ENCODE results near the gene PRKCZ.

PRKCZ gene

GRCh38 chr1:2067981-2068380 lies 17.8 kb downstream of the PRKCZ start:
- DNase-seq = no peak

DNA sequence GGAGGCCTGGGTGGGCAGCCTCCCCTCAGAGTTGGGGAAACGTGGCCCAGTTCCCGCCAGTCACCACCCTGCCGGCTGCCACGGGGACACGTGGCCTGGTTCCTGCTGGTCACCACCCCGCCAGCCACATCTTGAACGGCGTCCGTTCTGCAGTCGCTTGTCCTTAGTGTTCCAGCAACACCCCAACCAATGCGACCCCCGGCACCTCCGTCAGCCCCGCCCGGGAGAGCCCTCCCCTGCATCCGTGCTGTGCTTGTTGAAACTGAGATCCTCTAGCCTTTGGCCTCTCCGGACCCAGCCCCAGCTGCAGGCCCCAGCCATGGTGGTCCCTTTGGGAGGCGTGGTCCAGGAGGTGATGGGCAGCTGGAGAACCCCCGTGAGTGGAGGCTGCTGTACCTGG lies 18.7 kb downstream of the PRKCZ start:
- DNase-seq = no peak

DNA sequence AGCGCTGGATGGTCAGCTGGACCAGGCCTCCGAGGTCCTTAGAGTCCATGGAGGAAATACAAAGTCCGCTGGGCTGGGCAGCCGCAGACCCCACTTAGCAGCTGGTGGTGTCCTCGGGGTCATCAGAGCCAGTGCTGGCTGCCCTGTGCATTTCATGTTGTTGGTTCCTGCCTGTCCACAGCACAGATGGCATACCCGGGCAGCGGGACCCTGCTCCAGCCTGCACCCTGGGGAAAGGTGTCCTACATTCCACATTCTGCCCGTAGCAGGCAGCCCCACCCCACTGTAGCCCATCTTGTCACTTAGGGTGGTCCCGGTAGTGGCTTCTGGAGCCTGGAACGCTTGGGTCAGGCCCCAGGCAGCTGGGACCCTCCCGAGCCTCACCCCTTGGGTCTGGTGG lies 19.8 kb downstream of the PRKCZ start:
- DNase-seq = no peak

- DNase-seq = no peak
Measured at GRCh38 chr1:2070800-2071530, 20.8 kb downstream of the PRKCZ start.

DNA sequence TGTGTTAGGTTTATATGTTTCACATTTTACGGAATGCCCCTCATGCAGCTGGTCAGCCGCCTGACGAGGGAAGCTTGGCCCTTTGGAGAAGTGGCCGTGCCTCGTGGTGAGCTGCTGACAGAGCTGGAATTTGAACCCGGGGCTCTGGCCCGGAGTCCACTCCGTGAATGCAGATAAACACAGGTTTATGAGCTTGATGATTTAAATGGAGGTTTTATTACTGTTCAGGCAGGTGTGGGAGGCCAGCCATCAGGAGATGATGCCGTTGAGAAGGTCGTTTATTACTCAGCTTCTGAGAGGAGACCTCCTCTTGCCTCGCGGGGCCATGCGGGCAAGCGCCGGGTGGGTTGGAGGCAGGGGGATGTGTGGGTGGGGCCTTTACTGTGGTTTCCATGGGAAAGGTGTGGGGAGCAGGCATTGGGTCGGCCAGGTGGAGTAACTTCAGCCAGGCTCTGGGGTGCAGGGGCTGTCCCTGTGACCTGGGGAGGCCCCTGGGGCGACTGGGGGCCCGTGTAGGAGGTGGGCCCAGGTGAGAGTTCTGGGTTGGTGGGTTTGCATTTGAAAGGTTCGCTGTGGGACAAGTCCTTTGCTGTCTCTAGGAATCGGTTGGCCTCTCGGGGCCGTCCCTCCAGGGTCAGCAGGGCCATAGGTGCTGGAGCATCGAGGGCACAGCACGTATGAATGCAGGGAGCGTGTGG lies 22.0 kb downstream of the PRKCZ start:
- no peak for DNase-seq

GRCh38 chr1:2072891-2073290 lies 22.7 kb downstream of the PRKCZ start:
- DNase-seq = no peak

- no peak for DNase-seq
Measured at GRCh38 chr1:2073382-2074230, 23.4 kb downstream of the PRKCZ start.

DNA sequence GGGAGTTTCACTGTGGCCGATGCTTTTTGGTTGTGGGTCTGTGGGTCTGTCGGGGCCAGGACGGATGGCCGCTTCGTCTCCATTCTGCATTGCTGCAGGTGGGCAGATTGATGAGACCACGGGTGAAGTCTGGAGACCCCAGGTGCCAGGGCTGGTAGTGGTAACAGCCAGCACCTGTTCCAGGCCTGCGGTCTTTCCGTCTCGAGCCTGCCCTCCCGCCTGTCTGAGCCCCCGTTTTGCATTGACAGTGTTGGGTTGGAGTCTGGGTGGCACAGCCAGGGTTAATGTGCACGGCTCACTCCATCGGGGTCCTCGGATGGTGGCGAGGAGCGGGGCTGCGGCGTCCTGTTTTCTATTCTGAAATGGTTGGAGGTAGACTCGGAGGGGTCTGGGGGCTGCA lies 24.2 kb downstream of the PRKCZ start:
- DNase-seq = no peak

GRCh38 chr1:2074944-2075740 lies 24.9 kb downstream of the PRKCZ start:
- DNase-seq = no peak

GRCh38 chr1:2076826-2077225 lies 26.6 kb downstream of the PRKCZ start:
- DNase-seq = no peak

DNA sequence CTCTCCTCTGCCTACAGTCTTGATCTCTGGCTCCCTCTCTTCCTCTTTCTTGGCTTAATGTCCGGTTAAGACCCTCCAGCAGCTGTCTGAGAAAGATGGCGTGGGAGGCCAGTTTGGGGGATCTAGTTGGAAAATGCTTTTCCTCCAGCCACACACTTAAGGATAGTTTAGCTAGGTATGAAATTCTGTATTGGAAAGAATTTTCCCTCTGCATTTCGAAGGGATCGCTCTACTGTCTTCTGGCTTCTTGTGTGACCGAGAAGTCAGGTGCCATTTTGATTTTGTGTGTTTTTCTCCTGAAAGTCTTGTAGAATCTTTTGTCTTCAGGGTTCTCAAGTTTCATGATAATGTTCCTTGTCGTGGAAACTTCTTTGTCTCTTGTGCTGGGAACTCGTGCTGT lies 28.0 kb downstream of the PRKCZ start:
- no peak for DNase-seq

DNA sequence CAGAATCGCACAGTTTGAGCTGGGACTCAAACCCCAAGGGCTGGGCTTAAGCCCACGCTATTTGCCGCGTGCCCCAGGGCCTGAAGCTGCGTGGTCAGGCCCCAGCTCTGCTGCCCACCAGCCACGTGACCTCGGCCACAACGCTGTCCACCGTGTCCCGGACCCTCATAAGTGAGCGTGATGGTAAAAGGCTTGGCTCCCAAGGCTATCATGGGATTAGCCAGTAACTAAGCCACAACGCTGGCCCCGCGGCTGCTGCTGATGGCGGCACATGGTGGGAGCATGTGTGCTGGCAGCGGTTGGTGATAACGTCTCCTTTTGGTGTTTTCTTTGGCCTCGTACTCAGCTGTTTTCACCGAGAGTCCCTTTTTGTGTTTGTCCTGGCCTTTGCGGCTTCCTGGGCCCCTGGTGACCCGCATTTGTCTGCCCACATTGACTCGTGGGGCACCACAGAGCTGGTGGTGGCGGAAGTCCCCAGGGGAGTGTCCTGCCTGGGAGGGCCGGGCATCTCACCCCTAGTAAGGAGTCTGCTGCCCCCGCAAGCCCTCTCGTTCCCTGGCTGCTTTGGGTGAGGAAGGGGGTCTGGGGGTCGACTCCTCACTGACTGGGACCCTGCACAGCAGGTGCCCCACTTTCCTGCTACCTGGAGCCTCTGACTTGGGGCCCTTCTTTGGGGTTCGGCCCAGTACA lies 29.3 kb downstream of the PRKCZ start:
- DNase-seq = no peak

- DNase-seq = no peak
Measured at GRCh38 chr1:2080140-2080539, 29.9 kb downstream of the PRKCZ start.

- DNase-seq = no peak
Measured at GRCh38 chr1:2080884-2081283, 30.7 kb downstream of the PRKCZ start.

- no peak for DNase-seq
Measured at GRCh38 chr1:2081326-2081885, 31.2 kb downstream of the PRKCZ start.

GRCh38 chr1:2082064-2082463 lies 31.9 kb downstream of the PRKCZ start:
- DNase-seq = no peak

- no peak for DNase-seq
Measured at GRCh38 chr1:2083666-2084065, 33.5 kb downstream of the PRKCZ start.

- no peak for DNase-seq
Measured at GRCh38 chr1:2084306-2084705, 34.1 kb downstream of the PRKCZ start.

DNA sequence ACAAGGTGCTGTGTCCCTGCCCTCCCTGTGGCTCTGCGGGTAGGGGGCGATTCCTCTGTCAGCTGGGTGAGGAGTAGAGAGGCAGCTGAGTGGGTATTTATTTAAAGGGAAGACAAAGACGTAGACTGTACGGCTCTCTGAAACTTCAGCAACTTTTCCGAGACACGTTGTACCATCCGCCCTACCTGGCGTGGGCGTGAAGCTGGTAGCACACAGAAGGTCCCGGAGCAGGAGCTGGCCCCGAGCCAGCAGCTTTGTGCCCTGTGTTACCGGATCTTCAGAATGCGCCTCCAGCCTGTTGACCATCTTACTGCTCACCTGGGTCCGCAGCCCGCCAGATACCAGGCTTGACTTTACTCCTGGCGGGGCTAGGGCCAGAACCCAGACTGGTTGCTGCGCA lies 34.9 kb downstream of the PRKCZ start:
- no peak for DNase-seq

GRCh38 chr1:2086446-2087078 lies 36.4 kb downstream of the PRKCZ start:
- no peak for DNase-seq

DNA sequence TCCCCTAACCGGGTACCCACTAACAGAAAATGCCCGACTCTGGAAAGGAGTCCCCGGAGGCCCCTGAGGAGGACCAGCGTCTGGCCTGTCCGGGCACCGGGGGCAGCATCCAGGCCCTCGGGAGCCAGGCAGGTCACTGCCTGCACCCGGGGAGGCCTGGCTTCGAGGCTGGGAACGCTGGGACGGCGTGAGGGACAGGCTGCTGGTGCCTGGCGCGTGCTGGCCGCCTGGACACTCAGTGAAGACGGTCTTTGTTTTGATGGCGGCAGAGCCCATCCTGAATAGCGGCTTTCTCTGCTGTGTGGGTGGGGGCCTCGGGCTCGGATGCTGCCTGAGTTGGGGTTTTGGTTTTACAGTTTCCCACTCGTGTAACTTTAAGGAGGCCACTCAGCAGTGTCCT lies 37.6 kb downstream of the PRKCZ start:
- DNase-seq = no peak

All from activated CD4-positive, alpha-beta T cell treated with anti-CD3 and anti-CD28 coated beads for 4 hours (primary cell).